ENCODE results near the gene GRIN2A. TPM values are rescaled to one million over a fixed set of nuclear protein-coding genes. Genes with fewer than 3 reads are reported as not detected.

The GRIN2A gene
- total and polyA plus RNA-seq, 2 experiments from 2014 or later: 0.05 to 1.6 TPM

DNA sequence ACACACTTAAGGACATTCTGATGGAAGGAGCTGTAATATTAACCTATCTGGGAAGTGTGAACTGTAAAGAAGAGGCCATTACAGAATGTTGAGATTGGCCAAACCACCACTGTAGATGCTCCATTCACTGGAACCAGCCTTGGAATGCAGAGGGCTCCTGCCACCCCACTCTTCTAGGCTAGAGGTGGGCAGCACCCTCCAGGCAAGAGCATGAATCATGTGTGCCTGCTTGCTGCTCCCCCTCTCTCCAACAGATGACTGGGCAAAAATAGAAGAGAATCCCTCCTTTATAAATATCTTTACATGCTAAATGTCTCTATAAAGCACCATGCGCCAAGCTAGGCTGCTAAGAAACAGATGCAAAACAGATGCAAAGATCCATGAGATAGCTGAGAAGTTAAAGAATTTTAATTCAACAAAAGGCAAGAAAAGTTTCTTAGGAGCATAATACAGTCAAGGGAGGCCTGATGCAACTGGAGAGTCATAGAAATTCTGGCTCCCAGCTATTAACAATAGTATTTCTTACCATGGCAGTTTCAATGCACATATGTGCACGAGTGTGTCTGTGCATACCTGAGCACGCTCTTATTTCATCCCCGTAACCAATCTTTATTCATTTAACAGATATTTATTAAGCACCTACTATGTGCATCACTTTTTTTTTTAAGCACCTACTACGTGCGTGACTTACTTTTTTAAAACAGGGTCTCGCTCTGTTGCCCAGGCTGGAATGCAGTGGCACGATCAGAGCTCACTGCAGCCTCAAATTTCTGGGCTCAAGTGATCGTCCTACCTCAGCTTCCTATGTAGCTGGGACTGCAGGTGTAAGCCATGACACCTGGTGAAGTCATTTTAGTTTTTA lies 53.6 kb downstream of the GRIN2A start:
- DNase-seq (ENCODE audit: low spot score): no peak
- Histone ChIP-seq H3K9me2 (replicated peaks; ENCODE audit: insufficient read depth) (no peaks in the 10 kb centered on the region), H3K27me3 (no peaks in the 10 kb centered on the region)

DNA sequence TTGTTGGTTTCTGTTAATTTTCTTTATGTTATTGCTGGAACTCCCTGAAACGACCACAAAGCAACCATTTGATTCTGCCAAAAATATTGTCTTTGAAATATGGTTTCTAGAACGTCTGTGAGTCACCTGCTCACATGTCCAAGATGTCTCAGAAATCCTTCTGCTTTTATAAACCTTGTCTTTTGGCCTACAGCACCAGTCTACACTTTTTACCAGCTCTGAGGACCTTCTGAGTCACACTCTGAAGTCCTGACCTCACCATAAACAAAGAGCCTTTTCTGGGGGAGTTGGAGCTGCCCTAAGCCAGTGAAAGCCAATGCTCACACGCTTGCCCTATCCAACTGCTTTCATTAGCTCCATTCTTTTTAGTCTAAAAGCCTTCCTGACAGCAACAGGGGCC lies 55.5 kb downstream of the GRIN2A start:
- Histone ChIP-seq H3K4me1 (ENCODE audit: insufficient read depth) (peaks cover 10% of the 10 kb centered on the region), H3K4me2 (no peak overlapping the region), H3K9me2 (replicated peaks; ENCODE audit: insufficient read depth) (no peaks in the 10 kb centered on the region), H3K27me3 (no peaks in the 10 kb centered on the region), H3K79me2 (no peaks in the 10 kb centered on the region), H4K20me1 (ENCODE audit: insufficient read depth, poor library complexity, severe bottlenecking) (no peaks in the 10 kb centered on the region), H3K36me3 (replicated peaks; ENCODE audit: insufficient read depth, low read depth) (no peaks in the 10 kb centered on the region), H2AFZ (no peak overlapping the region), H3K9me3 (ENCODE audit: low read depth) (no peaks in the 10 kb centered on the region), H3K27ac (no peak overlapping the region), H3K4me3 (no peak overlapping the region)
- 78% methylated on average over 3 of the region's 3 CpGs for WGBS (ENCODE audit: low lambda C conversion rate, missing lambda C conversion rate)
- DNase-seq (ENCODE audit: low spot score): no peak
- TF ChIP-seq EZH2 (IDR thresholded peaks at IDR 0.05; ENCODE audit: borderline replicate concordance) (no peak), EZH2phosphoT487 (IDR thresholded peaks at IDR 0.05; ENCODE audit: low read depth, severe bottlenecking, unreplicated experiment) (no peak)
- TF ChIP-seq, protein P1, sequence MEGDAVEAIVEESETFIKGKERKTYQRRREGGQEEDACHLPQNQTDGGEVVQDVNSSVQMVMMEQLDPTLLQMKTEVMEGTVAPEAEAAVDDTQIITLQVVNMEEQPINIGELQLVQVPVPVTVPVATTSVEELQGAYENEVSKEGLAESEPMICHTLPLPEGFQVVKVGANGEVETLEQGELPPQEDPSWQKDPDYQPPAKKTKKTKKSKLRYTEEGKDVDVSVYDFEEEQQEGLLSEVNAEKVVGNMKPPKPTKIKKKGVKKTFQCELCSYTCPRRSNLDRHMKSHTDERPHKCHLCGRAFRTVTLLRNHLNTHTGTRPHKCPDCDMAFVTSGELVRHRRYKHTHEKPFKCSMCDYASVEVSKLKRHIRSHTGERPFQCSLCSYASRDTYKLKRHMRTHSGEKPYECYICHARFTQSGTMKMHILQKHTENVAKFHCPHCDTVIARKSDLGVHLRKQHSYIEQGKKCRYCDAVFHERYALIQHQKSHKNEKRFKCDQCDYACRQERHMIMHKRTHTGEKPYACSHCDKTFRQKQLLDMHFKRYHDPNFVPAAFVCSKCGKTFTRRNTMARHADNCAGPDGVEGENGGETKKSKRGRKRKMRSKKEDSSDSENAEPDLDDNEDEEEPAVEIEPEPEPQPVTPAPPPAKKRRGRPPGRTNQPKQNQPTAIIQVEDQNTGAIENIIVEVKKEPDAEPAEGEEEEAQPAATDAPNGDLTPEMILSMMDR (IDR thresholded peaks at IDR 0.05; ENCODE audit: poor library complexity): no peak

More for the DNA sequence above, 53.6 kb downstream of the GRIN2A start:
- H3K4me1 ChIP-seq (ENCODE audit: insufficient read depth): no peaks in the 10 kb centered on the region
- 78% methylated on average over 9 of the region's 9 CpGs for WGBS (ENCODE audit: low lambda C conversion rate, missing lambda C conversion rate)
- no peak overlapping the region for H3K27ac ChIP-seq
- no peak overlapping the region for H3K4me2 ChIP-seq
- TF ChIP-seq, protein P1 (IDR thresholded peaks at IDR 0.05; ENCODE audit: poor library complexity): no peak
- TF ChIP-seq EZH2phosphoT487 (IDR thresholded peaks at IDR 0.05; ENCODE audit: low read depth, severe bottlenecking, unreplicated experiment) (no peak), EZH2 (IDR thresholded peaks at IDR 0.05; ENCODE audit: borderline replicate concordance) (no peak)
- H3K4me3 ChIP-seq: no peak overlapping the region
- no peaks in the 10 kb centered on the region for H3K9me3 ChIP-seq (ENCODE audit: low read depth)
- H4K20me1 ChIP-seq (ENCODE audit: insufficient read depth, poor library complexity, severe bottlenecking): no peaks in the 10 kb centered on the region
- H3K79me2 ChIP-seq: no peaks in the 10 kb centered on the region
- no peaks in the 10 kb centered on the region for H3K36me3 ChIP-seq (replicated peaks; ENCODE audit: insufficient read depth, low read depth)
- no peak overlapping the region for H2AFZ ChIP-seq

GRCh38 chr16:10123141-10123540 lies 59.1 kb downstream of the GRIN2A start:
- H3K4me2 ChIP-seq: no peak overlapping the region
- H3K4me1 ChIP-seq (ENCODE audit: insufficient read depth): peaks cover 10% of the 10 kb centered on the region
- H3K79me2 ChIP-seq: no peaks in the 10 kb centered on the region
- TF ChIP-seq, protein P1 (IDR thresholded peaks at IDR 0.05; ENCODE audit: poor library complexity): no peak
- TF ChIP-seq EZH2 (IDR thresholded peaks at IDR 0.05; ENCODE audit: borderline replicate concordance): no peak
- no peak for TF ChIP-seq EZH2phosphoT487 (IDR thresholded peaks at IDR 0.05; ENCODE audit: low read depth, severe bottlenecking, unreplicated experiment)
- H3K4me3 ChIP-seq: no peak overlapping the region
- H4K20me1 ChIP-seq (ENCODE audit: insufficient read depth, poor library complexity, severe bottlenecking): no peaks in the 10 kb centered on the region
- H3K27ac ChIP-seq: no peak overlapping the region
- WGBS (ENCODE audit: low lambda C conversion rate, missing lambda C conversion rate): 57% methylated on average over 5 of the region's 5 CpGs
- H3K9me2 ChIP-seq (replicated peaks; ENCODE audit: insufficient read depth): no peaks in the 10 kb centered on the region
- no peaks in the 10 kb centered on the region for H3K36me3 ChIP-seq (replicated peaks; ENCODE audit: insufficient read depth, low read depth)
- no peak overlapping the region for H2AFZ ChIP-seq
- no peaks in the 10 kb centered on the region for H3K9me3 ChIP-seq (ENCODE audit: low read depth)
- H3K27me3 ChIP-seq: no peaks in the 10 kb centered on the region
- no peak for DNase-seq (ENCODE audit: low spot score)

Measured in hepatocyte (in vitro differentiated cells).